OCI-LY3 (cell line): ENCODE results near the gene SBK1.

ENCODE experiments used
- CTCF ChIP-seq: fragments of 200-600, 300-600 bp; sonication (generic); IDR thresholded peaks from 2 replicates; pipeline ENCODE4 v1.5.1; 2014; ENCODE audit warnings: antibody characterized with exemption, low read length, low read depth
- EZH2phosphoT487 ChIP-seq: fragments of 200-600 bp; shearing (Covaris generic); IDR thresholded peaks from 2 replicates; pipeline ENCODE4 v1.6.1; 2018; ENCODE audit warnings: antibody characterized with exemption, mixed run types, low read depth

GRCh38 chr16:28292731-28293600, 641 bp downstream of the SBK1 start:
- TF ChIP-seq CTCF: no peak
- no peak for TF ChIP-seq EZH2phosphoT487
